SK-N-SH (cell line): ENCODE results near the gene SHISA8. TPM values are rescaled to one million over a fixed set of nuclear protein-coding genes. Genes with fewer than 3 reads are reported as not detected.

ENCODE experiments used
- CTCF ChIA-PET: fragments of 300-600, 350-600 bp; formaldehyde crosslinking; extraction: SDS; loops from one replicate; lab custom pipeline; 2021; lab: Yijun Ruan, JAX
- POLR2A ChIA-PET: fragments of 350-600 bp; sonication (Branson Sonifier 250); formaldehyde crosslinking; extraction: SDS; loops from one replicate; lab custom pipeline; 2020; ENCODE audit warnings: antibody characterized with exemption, inconsistent platforms; lab: Yijun Ruan, JAX
- DNase-seq: peaks from one replicate; pipeline ENCODE4 v3.0.0; 2012
- H2AFZ ChIP-seq: fragments of 200-600 bp; sonication (generic); 2 replicates; pipeline ENCODE4 v1.8.1; 2016; ENCODE audit warnings: antibody characterized with exemption, mild to moderate bottlenecking, low read depth
- H3F3A ChIP-seq: fragments of 200-600 bp; sonication (generic); replicated peaks from 2 replicates; pipeline ENCODE3; 2016; ENCODE audit warnings: antibody characterized with exemption, mild to moderate bottlenecking; ENCODE audit not compliant: insufficient read depth
- H3K27ac ChIP-seq, 2 experiments: fragments of 200-500 bp in 1 of 2; fragments of 200-600 bp in 1 of 2; sonication (Bioruptor generic) in 1 of 2; sonication (generic), shearing (Covaris generic) in 1 of 2; 2 replicates each; pipeline versions ENCODE4 v1.5.1 to v1.6.1; 2014 to 2016; ENCODE audit warnings: low read depth in 2 of 2, inconsistent platforms in 1 of 2, low read length in 1 of 2, mild to moderate bottlenecking in 1 of 2, mixed read lengths in 1 of 2
- H3K27me3 ChIP-seq: fragments of 200-600 bp; sonication (generic), shearing (Covaris generic); 2 replicates; pipeline ENCODE4 v1.6.1; 2016; ENCODE audit warnings: mixed run types; ENCODE audit not compliant: insufficient read depth
- H3K36me3 ChIP-seq, 2 experiments: fragments of 200-500 bp in 1 of 2; fragments of 200-600 bp in 1 of 2; sonication (Bioruptor generic) in 1 of 2; sonication (generic) in 1 of 2; replicated peaks in 1 of 2; 2 replicates each; pipeline versions ENCODE3 to v1.5.1; 2014 to 2016; ENCODE audit warnings: low read length in 1 of 2, mild to moderate bottlenecking in 1 of 2; ENCODE audit not compliant: insufficient read depth in 2 of 2, control insufficient read depth in 1 of 2
- H3K4me1 ChIP-seq, 2 experiments: fragments of 200-500 bp in 1 of 2; fragments of 200-600 bp in 1 of 2; sonication (Bioruptor generic) in 1 of 2; sonication (generic), shearing (Covaris generic) in 1 of 2; 2 replicates each; pipeline versions ENCODE4 v1.5.1 to v1.6.1; 2014 to 2016; ENCODE audit warnings: low read depth in 1 of 2, low read length in 1 of 2, mixed run types in 1 of 2; ENCODE audit not compliant: insufficient read depth in 2 of 2, control insufficient read depth in 1 of 2
- H3K4me2 ChIP-seq: fragments of 200-600 bp; sonication (generic), shearing (Covaris generic); 2 replicates; pipeline ENCODE4 v1.6.1; 2017; ENCODE audit warnings: mixed run types
- H3K4me3 ChIP-seq, 2 experiments: fragments of 200-500 bp in 1 of 2; fragments of 200-600 bp in 1 of 2; sonication (Bioruptor generic) in 1 of 2; sonication (generic), shearing (Covaris generic) in 1 of 2; 2 replicates each; pipeline versions ENCODE4 v1.5.1 to v1.8.1; 2014 to 2016; ENCODE audit warnings: low read depth in 2 of 2, inconsistent platforms in 1 of 2, low read length in 1 of 2, mild to moderate bottlenecking in 1 of 2, mixed read lengths in 1 of 2, moderate library complexity in 1 of 2
- H3K79me2 ChIP-seq: fragments of 200-600 bp; sonication (generic); 2 replicates; pipeline ENCODE4 v1.8.1; 2017; ENCODE audit warnings: mild to moderate bottlenecking; ENCODE audit not compliant: insufficient read depth
- H3K9ac ChIP-seq: fragments of 200-600 bp; sonication (generic); 2 replicates; pipeline ENCODE4 v1.6.1; 2017; ENCODE audit warnings: mixed run types
- H3K9me2 ChIP-seq: fragments of 200-600 bp; sonication (generic); 2 replicates; pipeline ENCODE4 v1.6.1; 2017; ENCODE audit warnings: mixed run types
- H3K9me3 ChIP-seq: fragments of 200-600 bp; sonication (generic); 2 replicates; pipeline ENCODE4 v1.6.1; 2017; ENCODE audit warnings: mixed run types, mild to moderate bottlenecking, moderate library complexity
- H4K20me1 ChIP-seq: fragments of 200-600 bp; sonication (generic); 2 replicates; pipeline ENCODE4 v1.6.1; 2017; ENCODE audit warnings: mild to moderate bottlenecking, mixed run types; ENCODE audit not compliant: insufficient read depth
- ELF1 ChIP-seq: IDR thresholded peaks from 2 replicates; pipeline ENCODE4 v1.4.0; 2012
- FOXJ3 ChIP-seq: sonication (generic); formaldehyde crosslinking; IDR thresholded peaks from 2 replicates; pipeline ENCODE4 v1.5.1; 2020; ENCODE audit warnings: mild to moderate bottlenecking, missing genetic modification reagents
- FOXM1 ChIP-seq: IDR thresholded peaks from 2 replicates; pipeline ENCODE4 v1.4.0; 2012; ENCODE audit warnings: low read depth, mild to moderate bottlenecking
- NFIC ChIP-seq: IDR thresholded peaks from 2 replicates; pipeline ENCODE4 v1.4.0; 2012; ENCODE audit warnings: borderline replicate concordance
- RCOR1 ChIP-seq: fragments of 150-350 bp; IDR thresholded peaks from 2 replicates; pipeline ENCODE4 v1.6.1; 2017; ENCODE audit warnings: antibody characterized with exemption, low read length
- SMC3 ChIP-seq: IDR thresholded peaks from 2 replicates; pipeline ENCODE4 v1.6.1; 2012; ENCODE audit warnings: low read depth, low read length, improper control_type of control experiment
- TCF12 ChIP-seq: IDR thresholded peaks from 2 replicates; pipeline ENCODE4 v1.4.0; 2012
- TEAD4 ChIP-seq: IDR thresholded peaks from 2 replicates; pipeline ENCODE4 v1.4.0; 2012; ENCODE audit warnings: mild to moderate bottlenecking, borderline replicate concordance; ENCODE audit not compliant: insufficient read depth
- WGBS: methylation state at CpG from one replicate; pipeline ENCODE4 v1.1.6; 2017; ENCODE audit warnings: low lambda C conversion rate; 5-methylcytosine and 5-hydroxymethylcytosine counted together
- polyA plus RNA-seq, 3 experiments: library from polyadenylated mRNA; depleted of rRNA; stranded (reverse); fragments of >200 nt; gene quantifications; 2 replicates each; pipeline ENCODE4 v1.2.3, GENCODE V29; 2012
- TF ChIP-seq, protein P1 (sequence below): IDR thresholded peaks from 2 replicates; pipeline ENCODE4 v1.6.1; 2012; ENCODE audit warnings: mild to moderate bottlenecking, low read depth, low read length, moderate library complexity
- TF ChIP-seq, protein P2 (sequence below): fragments of 150-350 bp; IDR thresholded peaks from 2 replicates; pipeline ENCODE4 v1.6.1; 2017; ENCODE audit warnings: antibody characterized with exemption, low read length, low read depth, borderline replicate concordance
- TF ChIP-seq, protein P3 (sequence below): fragments of 150-350 bp; IDR thresholded peaks from 2 replicates; pipeline ENCODE4 v1.6.1; 2016; ENCODE audit warnings: mild to moderate bottlenecking, low read depth, low read length
- TF ChIP-seq, protein P4 (sequence below): IDR thresholded peaks from 2 replicates; pipeline ENCODE4 v1.4.0; 2012; ENCODE audit warnings: low read depth, borderline replicate concordance
- TF ChIP-seq, protein P5 (sequence below): IDR thresholded peaks from 2 replicates; pipeline ENCODE4; 2012

SHISA8 gene
- polyA plus RNA-seq, 1 of the 3 experiments (the other 2 are of a cell fraction), result not detected

DNA sequence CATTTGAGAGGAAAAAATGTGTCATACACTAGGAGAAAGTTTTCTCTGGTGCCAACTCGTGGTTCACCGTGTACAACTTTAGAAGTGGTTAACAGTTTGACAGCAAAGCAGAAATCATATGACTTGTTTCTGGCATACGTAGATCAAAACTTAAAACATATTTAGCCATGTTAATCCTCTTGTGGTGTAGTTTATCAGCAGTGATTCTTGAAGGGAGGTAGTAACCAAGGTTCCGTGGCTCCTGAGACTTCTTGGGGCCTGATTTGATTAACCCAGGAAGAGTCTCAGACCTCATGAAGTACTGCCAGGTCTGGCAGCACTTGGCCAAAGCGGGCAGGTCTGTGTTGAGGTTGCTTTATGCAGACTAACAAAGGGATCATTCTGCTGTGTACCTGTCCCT lies 41.5 kb downstream of the SHISA8 start:
- Histone ChIP-seq H3K36me3 (no peaks in the 10 kb centered on the region), H3K9me3 (no peaks in the 10 kb centered on the region), H3K27me3 (no peaks in the 10 kb centered on the region), H3K79me2 (no peaks in the 10 kb centered on the region), H3K9me2 (no peaks in the 10 kb centered on the region), H3K9ac (no peak overlapping the region), H3F3A (no peaks in the 10 kb centered on the region)
- CTCF ChIA-PET, result no interaction called here
- WGBS, result 81% methylated on average over 4 of the region's 5 CpGs
- POLR2A ChIA-PET, result no interaction called here
- TF ChIP-seq TEAD4, result no peak
- TF ChIP-seq, protein P1, sequence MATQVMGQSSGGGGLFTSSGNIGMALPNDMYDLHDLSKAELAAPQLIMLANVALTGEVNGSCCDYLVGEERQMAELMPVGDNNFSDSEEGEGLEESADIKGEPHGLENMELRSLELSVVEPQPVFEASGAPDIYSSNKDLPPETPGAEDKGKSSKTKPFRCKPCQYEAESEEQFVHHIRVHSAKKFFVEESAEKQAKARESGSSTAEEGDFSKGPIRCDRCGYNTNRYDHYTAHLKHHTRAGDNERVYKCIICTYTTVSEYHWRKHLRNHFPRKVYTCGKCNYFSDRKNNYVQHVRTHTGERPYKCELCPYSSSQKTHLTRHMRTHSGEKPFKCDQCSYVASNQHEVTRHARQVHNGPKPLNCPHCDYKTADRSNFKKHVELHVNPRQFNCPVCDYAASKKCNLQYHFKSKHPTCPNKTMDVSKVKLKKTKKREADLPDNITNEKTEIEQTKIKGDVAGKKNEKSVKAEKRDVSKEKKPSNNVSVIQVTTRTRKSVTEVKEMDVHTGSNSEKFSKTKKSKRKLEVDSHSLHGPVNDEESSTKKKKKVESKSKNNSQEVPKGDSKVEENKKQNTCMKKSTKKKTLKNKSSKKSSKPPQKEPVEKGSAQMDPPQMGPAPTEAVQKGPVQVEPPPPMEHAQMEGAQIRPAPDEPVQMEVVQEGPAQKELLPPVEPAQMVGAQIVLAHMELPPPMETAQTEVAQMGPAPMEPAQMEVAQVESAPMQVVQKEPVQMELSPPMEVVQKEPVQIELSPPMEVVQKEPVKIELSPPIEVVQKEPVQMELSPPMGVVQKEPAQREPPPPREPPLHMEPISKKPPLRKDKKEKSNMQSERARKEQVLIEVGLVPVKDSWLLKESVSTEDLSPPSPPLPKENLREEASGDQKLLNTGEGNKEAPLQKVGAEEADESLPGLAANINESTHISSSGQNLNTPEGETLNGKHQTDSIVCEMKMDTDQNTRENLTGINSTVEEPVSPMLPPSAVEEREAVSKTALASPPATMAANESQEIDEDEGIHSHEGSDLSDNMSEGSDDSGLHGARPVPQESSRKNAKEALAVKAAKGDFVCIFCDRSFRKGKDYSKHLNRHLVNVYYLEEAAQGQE, result no peak
- TF ChIP-seq, protein P2, sequence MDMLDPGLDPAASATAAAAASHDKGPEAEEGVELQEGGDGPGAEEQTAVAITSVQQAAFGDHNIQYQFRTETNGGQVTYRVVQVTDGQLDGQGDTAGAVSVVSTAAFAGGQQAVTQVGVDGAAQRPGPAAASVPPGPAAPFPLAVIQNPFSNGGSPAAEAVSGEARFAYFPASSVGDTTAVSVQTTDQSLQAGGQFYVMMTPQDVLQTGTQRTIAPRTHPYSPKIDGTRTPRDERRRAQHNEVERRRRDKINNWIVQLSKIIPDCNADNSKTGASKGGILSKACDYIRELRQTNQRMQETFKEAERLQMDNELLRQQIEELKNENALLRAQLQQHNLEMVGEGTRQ, result no peak
- TF ChIP-seq, protein P3, sequence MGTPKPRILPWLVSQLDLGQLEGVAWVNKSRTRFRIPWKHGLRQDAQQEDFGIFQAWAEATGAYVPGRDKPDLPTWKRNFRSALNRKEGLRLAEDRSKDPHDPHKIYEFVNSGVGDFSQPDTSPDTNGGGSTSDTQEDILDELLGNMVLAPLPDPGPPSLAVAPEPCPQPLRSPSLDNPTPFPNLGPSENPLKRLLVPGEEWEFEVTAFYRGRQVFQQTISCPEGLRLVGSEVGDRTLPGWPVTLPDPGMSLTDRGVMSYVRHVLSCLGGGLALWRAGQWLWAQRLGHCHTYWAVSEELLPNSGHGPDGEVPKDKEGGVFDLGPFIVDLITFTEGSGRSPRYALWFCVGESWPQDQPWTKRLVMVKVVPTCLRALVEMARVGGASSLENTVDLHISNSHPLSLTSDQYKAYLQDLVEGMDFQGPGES, result no peak
- no peak for TF ChIP-seq FOXM1
- TF ChIP-seq, protein P4, sequence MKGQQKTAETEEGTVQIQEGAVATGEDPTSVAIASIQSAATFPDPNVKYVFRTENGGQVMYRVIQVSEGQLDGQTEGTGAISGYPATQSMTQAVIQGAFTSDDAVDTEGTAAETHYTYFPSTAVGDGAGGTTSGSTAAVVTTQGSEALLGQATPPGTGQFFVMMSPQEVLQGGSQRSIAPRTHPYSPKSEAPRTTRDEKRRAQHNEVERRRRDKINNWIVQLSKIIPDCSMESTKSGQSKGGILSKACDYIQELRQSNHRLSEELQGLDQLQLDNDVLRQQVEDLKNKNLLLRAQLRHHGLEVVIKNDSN, result no peak
- no peak for TF ChIP-seq RCOR1
- no peak for TF ChIP-seq NFIC
- TF ChIP-seq TCF12, result no peak
- TF ChIP-seq, protein P5, sequence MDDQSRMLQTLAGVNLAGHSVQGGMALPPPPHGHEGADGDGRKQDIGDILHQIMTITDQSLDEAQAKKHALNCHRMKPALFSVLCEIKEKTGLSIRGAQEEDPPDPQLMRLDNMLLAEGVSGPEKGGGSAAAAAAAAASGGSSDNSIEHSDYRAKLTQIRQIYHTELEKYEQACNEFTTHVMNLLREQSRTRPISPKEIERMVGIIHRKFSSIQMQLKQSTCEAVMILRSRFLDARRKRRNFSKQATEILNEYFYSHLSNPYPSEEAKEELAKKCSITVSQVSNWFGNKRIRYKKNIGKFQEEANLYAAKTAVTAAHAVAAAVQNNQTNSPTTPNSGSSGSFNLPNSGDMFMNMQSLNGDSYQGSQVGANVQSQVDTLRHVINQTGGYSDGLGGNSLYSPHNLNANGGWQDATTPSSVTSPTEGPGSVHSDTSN, result no peak
- no peak for TF ChIP-seq ELF1
- TF ChIP-seq FOXJ3 (CRISPR knock-in tag), result no peak
- no peak for TF ChIP-seq SMC3
- TF ChIP-seq, all 33 proteins: peak for 0
- Histone ChIP-seq H3K4me1 (peaks cover 0 to 2% of the 10 kb centered on the region in 2 experiments; a peak in 1 of 4 replicates), H3K4me3 (no peak overlapping the region), H2AFZ (no peak overlapping the region), H3K4me2 (no peak overlapping the region), H4K20me1 (no peaks in the 10 kb centered on the region), H3K27ac (no peak overlapping the region)
- no peak for DNase-seq
